ENCODE measurements around the gene NPY4R.
"Not testable (repeated sequence)": the region's sequence is repeated elsewhere in the genome, so short reads cannot be mapped to it uniquely, and the experiment has no call there.

NPY4R gene

GRCh38 chr10:46455992-46456391, 9.8 kb downstream of the NPY4R start:
- DNase-seq (ENCODE audit: low spot score), result not testable (repeated sequence)

- DNase-seq (ENCODE audit: low spot score), result not testable (repeated sequence)
Observed at GRCh38 chr10:46451365-46451764, 14.4 kb downstream of the NPY4R start.

- not testable (repeated sequence) for DNase-seq (ENCODE audit: low spot score)
Observed at GRCh38 chr10:46450829-46451228, 14.9 kb downstream of the NPY4R start.

- not testable (repeated sequence) for DNase-seq (ENCODE audit: low spot score)
Observed at GRCh38 chr10:46447439-46447838, 18.3 kb downstream of the NPY4R start.

GRCh38 chr10:46445389-46446122, 20.2 kb downstream of the NPY4R start:
- DNase-seq (ENCODE audit: low spot score), result not testable (repeated sequence)

- not testable (repeated sequence) for DNase-seq (ENCODE audit: low spot score)
Observed at GRCh38 chr10:46443422-46443821, 22.3 kb downstream of the NPY4R start.

- not testable (repeated sequence) for DNase-seq (ENCODE audit: low spot score)
Observed at GRCh38 chr10:46442706-46443275, 23.0 kb downstream of the NPY4R start.

- DNase-seq (ENCODE audit: low spot score), result not testable (repeated sequence)
Observed at GRCh38 chr10:46441837-46442278, 23.9 kb downstream of the NPY4R start.

GRCh38 chr10:46440942-46441341, 24.8 kb downstream of the NPY4R start:
- not testable (repeated sequence) for DNase-seq (ENCODE audit: low spot score)

GRCh38 chr10:46423550-46423949, 42.2 kb downstream of the NPY4R start:
- DNase-seq (ENCODE audit: low spot score), result not testable (repeated sequence)

GRCh38 chr10:46419570-46420379, 46.0 kb downstream of the NPY4R start:
- DNase-seq (ENCODE audit: low spot score), result not testable (repeated sequence)

GRCh38 chr10:46418283-46418682, 47.5 kb downstream of the NPY4R start:
- not testable (repeated sequence) for DNase-seq (ENCODE audit: low spot score)

GRCh38 chr10:46415291-46415690, 50.5 kb downstream of the NPY4R start:
- DNase-seq (ENCODE audit: low spot score), result not testable (repeated sequence)

- DNase-seq (ENCODE audit: low spot score), result not testable (repeated sequence)
Observed at GRCh38 chr10:46412665-46413064, 53.1 kb downstream of the NPY4R start.

- not testable (repeated sequence) for DNase-seq (ENCODE audit: low spot score)
Observed at GRCh38 chr10:46411123-46411522, 54.6 kb downstream of the NPY4R start.
